RPMI7951 (cell line): ENCODE data around the gene PLA2G4D. TPM values are rescaled to one million over a fixed set of nuclear protein-coding genes. Genes with fewer than 3 reads are reported as not detected.

Experiments
- DNase-seq: peaks from one replicate; pipeline ENCODE4 v3.0.0-alpha.2; 2012; ENCODE audit warnings: low read depth
- total RNA-seq: library from RNA; depleted of rRNA; stranded (reverse); fragments of >200 nt; shearing (Covaris generic); gene quantifications from 2 replicates; pipeline ENCODE4 v1.2.3, GENCODE V29; 2014; rRNA removed

Gene PLA2G4D
- total RNA-seq, 1 experiment from 2014 or later = not detected

GRCh38 chr15:42018306-42019224 lies 75.8 kb downstream of the PLA2G4D start:
- no peak for DNase-seq

Other genes starting within 250 kb of the PLA2G4D start
- 1.7 and 1.9 TPM in 2 replicates for gene SPTBN5, start 200.5 kb downstream of the PLA2G4D start, total RNA-seq
- gene EHD4, start 122.0 kb downstream of the PLA2G4D start, total RNA-seq = 35.3 and 43.4 TPM in 2 replicates
- gene PLA2G4E, start 73.5 kb downstream of the PLA2G4D start, total RNA-seq = not detected in 2 replicates
- gene PLA2G4F, start 62.1 kb upstream of the PLA2G4D start, total RNA-seq = not detected in 2 replicates
- gene VPS39, start 113.7 kb upstream of the PLA2G4D start, total RNA-seq = 28.1 and 29.0 TPM in 2 replicates
- gene GANC, start 178.6 kb upstream of the PLA2G4D start, total RNA-seq = 19.0 and 25.1 TPM in 2 replicates
- 76.7 and 80.0 TPM in 2 replicates for gene TMEM87A, start 178.9 kb upstream of the PLA2G4D start, total RNA-seq